ENCODE results near the gene EPS15. TPM values are rescaled to one million over a fixed set of nuclear protein-coding genes. Genes with fewer than 3 reads are reported as not detected.

Gene EPS15
- total and polyA plus RNA-seq, 2 experiments from 2014 or later: 14.9 to 46.0 TPM

DNA sequence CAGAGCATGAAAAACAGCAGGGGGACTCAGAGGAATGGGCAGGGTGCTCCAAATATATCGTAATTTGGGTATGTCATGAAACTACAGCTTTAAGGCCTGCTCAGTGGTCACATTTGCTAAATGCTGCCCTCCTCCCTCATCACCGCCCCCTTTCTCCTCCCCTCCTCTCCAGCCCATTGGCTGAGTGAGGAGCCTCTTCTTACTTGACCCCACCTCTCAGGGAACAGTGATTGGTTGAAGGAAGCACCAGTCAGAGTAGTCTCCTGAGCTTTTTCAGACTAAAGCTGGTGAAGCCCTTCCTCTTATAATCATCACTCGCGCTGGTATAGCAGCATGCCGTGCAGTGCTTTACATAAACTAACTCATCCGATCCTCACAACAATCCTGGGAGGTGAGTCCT, 178.7 kb downstream of the EPS15 start:
- Histone ChIP-seq H3K4me2 (no peak overlapping the region), H3K4me3 (no peak overlapping the region), H3K79me2 (no peaks in the 10 kb centered on the region), H3K36me3 (replicated peaks; ENCODE audit: insufficient read depth, low read depth) (no peaks in the 10 kb centered on the region), H3K27me3 (peaks cover 13% of the 10 kb centered on the region), H3K4me1 (ENCODE audit: insufficient read depth) (peaks cover 3% of the 10 kb centered on the region), H4K20me1 (ENCODE audit: insufficient read depth, poor library complexity, severe bottlenecking) (no peaks in the 10 kb centered on the region), H3K27ac (no peak overlapping the region), H2AFZ (no peak overlapping the region), H3K9me3 (ENCODE audit: low read depth) (no peaks in the 10 kb centered on the region), H3K9me2 (replicated peaks; ENCODE audit: insufficient read depth) (no peaks in the 10 kb centered on the region)
- DNase-seq (ENCODE audit: low spot score): no peak
- TF ChIP-seq EZH2phosphoT487 (IDR thresholded peaks at IDR 0.05; ENCODE audit: low read depth, severe bottlenecking, unreplicated experiment) (no peak), EZH2 (IDR thresholded peaks at IDR 0.05; ENCODE audit: borderline replicate concordance) (no peak)
- TF ChIP-seq, protein P1, sequence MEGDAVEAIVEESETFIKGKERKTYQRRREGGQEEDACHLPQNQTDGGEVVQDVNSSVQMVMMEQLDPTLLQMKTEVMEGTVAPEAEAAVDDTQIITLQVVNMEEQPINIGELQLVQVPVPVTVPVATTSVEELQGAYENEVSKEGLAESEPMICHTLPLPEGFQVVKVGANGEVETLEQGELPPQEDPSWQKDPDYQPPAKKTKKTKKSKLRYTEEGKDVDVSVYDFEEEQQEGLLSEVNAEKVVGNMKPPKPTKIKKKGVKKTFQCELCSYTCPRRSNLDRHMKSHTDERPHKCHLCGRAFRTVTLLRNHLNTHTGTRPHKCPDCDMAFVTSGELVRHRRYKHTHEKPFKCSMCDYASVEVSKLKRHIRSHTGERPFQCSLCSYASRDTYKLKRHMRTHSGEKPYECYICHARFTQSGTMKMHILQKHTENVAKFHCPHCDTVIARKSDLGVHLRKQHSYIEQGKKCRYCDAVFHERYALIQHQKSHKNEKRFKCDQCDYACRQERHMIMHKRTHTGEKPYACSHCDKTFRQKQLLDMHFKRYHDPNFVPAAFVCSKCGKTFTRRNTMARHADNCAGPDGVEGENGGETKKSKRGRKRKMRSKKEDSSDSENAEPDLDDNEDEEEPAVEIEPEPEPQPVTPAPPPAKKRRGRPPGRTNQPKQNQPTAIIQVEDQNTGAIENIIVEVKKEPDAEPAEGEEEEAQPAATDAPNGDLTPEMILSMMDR (IDR thresholded peaks at IDR 0.05; ENCODE audit: poor library complexity): no peak
- WGBS (ENCODE audit: low lambda C conversion rate, missing lambda C conversion rate): 93% methylated on average over 6 of the region's 6 CpGs

DNA sequence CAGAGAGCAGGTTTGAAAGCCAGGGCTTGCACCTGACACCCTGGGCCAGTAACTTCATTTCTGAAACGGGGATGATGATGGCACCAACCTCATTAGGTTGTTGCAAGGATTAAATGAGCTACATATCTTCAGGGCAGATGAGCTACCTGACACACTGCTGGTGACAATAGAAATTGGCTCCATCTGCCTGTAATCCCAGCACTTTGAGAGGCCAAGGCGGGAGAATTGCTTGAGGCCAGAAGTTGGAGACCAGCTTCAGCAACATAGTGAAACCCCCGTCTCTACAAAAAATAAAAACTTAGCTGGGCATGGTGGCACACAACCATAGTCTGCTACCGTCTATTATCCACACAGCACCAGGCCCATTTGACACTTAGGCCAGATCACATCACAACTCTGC, 182.4 kb downstream of the EPS15 start:
- Histone ChIP-seq H2AFZ (no peak overlapping the region), H4K20me1 (ENCODE audit: insufficient read depth, poor library complexity, severe bottlenecking) (no peaks in the 10 kb centered on the region), H3K4me3 (no peak overlapping the region), H3K36me3 (replicated peaks; ENCODE audit: insufficient read depth, low read depth) (no peaks in the 10 kb centered on the region), H3K4me1 (ENCODE audit: insufficient read depth) (peaks cover 3% of the 10 kb centered on the region), H3K4me2 (no peak overlapping the region), H3K27me3 (no peaks in the 10 kb centered on the region), H3K79me2 (no peaks in the 10 kb centered on the region), H3K9me2 (replicated peaks; ENCODE audit: insufficient read depth) (no peaks in the 10 kb centered on the region), H3K27ac (no peak overlapping the region), H3K9me3 (ENCODE audit: low read depth) (no peaks in the 10 kb centered on the region)
- DNase-seq (ENCODE audit: low spot score): no peak
- TF ChIP-seq, protein P1 (IDR thresholded peaks at IDR 0.05; ENCODE audit: poor library complexity): no peak
- no peak for TF ChIP-seq EZH2 (IDR thresholded peaks at IDR 0.05; ENCODE audit: borderline replicate concordance)
- no peak for TF ChIP-seq EZH2phosphoT487 (IDR thresholded peaks at IDR 0.05; ENCODE audit: low read depth, severe bottlenecking, unreplicated experiment)
- WGBS (ENCODE audit: low lambda C conversion rate, missing lambda C conversion rate): 80% methylated on average over 4 of the region's 4 CpGs

DNA sequence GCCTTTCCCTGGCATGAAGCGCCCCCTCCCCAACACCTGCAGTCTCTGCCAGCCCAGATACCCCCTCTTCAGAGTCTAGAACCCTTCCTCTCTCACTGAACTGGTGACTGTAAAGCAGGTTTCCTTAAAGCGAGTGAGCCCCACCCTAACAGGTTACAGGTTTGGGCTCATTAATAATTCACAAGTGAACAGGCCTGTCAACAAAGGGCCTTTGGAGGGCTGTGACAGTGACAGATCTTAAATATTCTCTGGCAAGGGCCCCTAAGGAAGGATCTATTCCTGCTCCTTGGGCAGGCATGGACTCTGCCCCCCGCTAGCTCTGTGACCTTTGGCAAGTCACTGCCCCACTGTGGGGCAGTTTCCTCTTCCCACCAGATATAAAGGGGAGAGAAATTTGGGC, 183.1 kb downstream of the EPS15 start:
- TF ChIP-seq EZH2phosphoT487 (IDR thresholded peaks at IDR 0.05; ENCODE audit: low read depth, severe bottlenecking, unreplicated experiment): no peak
- TF ChIP-seq, protein P1 (IDR thresholded peaks at IDR 0.05; ENCODE audit: poor library complexity): no peak
- TF ChIP-seq EZH2 (IDR thresholded peaks at IDR 0.05; ENCODE audit: borderline replicate concordance): no peak
- Histone ChIP-seq H4K20me1 (ENCODE audit: insufficient read depth, poor library complexity, severe bottlenecking) (no peaks in the 10 kb centered on the region), H3K4me1 (ENCODE audit: insufficient read depth) (peaks cover 3% of the 10 kb centered on the region), H3K9me3 (ENCODE audit: low read depth) (no peaks in the 10 kb centered on the region), H3K79me2 (no peaks in the 10 kb centered on the region), H2AFZ (no peak overlapping the region), H3K9me2 (replicated peaks; ENCODE audit: insufficient read depth) (no peaks in the 10 kb centered on the region), H3K4me3 (no peak overlapping the region), H3K27me3 (no peaks in the 10 kb centered on the region), H3K4me2 (peak overlapping the region; percentile 30), H3K27ac (peak overlapping the region; percentile 57), H3K36me3 (replicated peaks; ENCODE audit: insufficient read depth, low read depth) (no peaks in the 10 kb centered on the region)
- WGBS (ENCODE audit: low lambda C conversion rate, missing lambda C conversion rate): 71% methylated on average over 3 of the region's 3 CpGs
- DNase-seq (ENCODE audit: low spot score): peak; percentile 38

All from hepatocyte (in vitro differentiated cells).